ENCODE results near the gene DPYSL4.
"Not testable (repeated sequence)": the region's sequence is repeated elsewhere in the genome, so short reads cannot be mapped to it uniquely, and the experiment has no call there.

DPYSL4 gene

DNA sequence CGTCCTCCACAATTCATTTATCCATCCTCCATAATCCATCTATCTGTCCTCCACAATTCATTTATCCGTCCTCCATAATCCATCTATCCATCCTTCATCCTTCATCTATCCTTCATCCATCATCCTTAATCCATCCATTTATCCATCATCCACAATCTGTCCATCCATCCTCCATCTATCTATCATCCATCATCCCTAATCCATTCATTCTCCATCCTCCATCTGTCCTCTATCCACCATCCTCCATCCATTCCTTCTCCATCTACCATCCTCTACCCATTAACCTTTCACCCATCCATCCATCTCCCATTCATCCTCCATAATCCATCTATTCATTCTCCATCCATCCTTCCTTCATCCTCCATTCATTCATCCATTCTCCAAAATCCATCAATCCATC is 36.0 kb upstream of the DPYSL4 start:
- DNase-seq, result no peak

DNA sequence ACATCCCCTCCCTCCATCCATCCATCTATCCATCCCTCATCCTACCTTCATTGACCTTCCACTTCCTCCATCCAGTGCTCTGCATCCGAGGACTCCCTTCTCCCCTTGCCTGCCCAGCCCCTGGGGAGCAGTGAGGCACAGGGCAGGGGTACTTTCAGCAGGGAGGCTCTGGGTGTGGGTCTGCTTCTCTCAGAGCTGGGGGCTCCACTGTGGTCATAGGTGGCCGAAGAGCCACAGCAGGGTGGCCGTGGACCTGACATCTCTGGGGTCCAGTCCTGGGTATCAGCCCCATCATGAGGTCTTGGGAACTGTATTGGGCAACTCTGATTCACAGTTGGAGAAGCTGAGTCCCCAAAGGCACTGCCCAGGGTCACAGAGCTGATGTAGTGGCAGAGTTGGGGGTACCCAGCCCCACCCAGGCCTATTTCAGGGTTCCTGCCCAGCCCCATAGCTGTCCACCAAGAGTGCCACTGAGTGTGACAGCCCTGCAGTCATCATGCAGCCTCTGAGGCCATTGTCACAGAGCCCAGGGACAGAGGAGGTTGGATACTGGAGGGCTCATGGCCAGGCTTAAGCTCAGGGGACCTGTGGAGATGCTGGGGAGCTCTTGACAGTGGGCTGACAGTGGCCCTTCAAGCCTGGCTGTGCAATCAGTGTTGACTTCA is 35.3 kb upstream of the DPYSL4 start:
- no peak for DNase-seq

DNA sequence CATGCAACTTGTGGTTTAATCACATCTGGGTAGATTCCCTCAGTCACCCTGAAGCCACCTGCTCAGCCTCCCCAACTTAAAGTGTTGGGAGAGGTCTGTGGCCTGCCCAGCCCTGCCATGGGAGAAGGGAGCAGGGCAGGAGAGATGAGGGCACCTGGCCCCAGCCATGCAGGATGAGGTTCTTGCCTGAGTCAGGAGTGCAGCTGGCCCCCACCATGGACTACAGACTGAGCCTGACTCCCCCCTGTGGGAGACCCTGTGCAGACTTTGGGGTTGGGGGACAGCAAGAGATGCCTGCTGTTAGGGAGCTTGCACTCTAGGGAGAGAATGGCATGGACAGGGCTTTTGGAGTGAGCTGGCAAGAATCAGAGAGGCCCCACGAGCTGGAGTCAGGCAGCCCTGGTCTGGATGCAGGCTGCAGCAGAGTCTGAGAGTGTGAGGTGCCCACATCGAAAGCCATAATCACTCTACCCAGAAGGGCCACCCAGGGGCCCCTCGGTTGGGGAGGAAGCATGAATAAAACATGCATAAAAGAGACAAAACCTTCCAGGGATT is 34.7 kb upstream of the DPYSL4 start:
- no peak for DNase-seq

DNA sequence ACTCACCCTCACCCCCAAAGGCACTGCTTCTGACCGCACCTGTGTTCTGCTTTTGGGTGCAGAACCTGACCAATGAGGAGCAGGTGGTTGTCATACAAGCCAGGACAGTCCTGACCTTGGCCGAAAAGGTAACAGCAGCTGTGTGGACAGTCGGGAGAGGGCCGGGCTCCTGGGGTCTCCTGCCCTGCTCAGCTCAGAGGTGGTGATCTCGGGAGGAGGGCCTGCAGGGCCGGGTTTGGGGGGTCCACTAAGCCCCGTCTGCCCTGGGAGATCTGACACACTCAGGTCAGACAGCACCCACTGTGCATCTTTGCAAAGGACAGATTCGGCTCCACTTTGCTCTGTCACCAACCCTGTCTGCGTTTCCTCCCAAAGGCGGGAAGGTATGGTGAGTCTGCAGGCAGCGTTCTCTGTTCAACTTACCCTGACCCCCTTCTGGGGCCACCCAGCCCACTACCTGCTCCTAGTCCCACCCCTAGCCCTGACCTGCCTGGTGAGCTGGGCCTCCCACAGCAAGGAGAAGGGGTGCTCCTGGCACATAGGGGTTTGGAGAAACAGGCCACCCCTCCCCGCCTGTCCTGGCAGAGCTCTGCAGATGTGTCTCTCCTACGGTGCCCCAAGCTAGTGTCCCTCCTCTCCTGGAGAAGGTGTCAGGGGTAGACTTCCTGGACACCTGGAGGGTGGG is 33.7 kb upstream of the DPYSL4 start:
- no peak for DNase-seq

DNA sequence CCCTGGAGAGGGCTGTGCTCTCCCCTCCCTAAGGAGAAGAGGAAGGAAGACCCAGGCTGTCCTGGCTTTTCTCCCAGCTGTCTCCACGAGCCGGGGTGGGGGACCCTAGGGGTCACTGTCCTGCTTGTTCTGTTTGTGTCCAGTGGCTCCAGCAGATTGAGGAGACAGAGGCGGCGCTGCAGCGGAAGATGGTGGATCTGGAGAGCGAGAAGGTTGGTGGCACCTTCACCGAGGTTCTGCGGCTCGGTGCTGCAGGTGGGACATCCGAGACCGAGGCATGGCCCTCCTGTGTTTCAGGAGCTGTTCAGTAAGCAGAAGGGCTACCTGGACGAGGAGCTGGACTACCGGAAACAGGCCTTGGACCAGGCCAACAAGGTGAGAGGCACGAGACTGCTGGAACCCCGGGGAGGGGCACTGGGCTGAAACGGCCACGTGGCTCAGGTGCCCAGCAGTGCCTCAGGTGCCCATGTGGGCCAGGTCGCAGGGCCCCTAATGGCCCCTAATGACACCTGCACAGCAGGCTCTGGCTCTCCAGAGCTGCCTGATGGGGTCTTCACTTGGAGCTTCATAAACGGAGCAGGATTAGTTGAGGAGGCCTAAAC is 33.0 kb upstream of the DPYSL4 start:
- no peak for DNase-seq

DNA sequence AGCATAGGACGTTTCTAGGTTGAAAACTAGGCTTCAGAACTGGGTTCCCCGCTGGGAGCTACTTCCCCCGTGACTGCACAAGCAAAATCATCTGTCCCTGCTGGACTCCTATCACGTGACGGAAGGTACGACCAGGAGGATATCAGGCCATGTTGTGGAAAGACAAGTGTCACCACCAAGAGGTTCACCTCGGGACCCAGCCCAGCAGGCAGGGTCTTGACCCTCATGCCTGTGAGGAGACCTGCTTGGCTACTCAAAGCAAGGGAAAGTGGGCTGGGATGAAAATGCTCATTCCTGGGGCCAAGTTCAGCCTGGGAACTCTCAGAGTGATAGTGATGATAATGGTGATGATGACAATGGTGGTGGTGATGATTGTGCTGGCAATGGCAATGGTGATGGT is 32.3 kb upstream of the DPYSL4 start:
- no peak for DNase-seq

DNA sequence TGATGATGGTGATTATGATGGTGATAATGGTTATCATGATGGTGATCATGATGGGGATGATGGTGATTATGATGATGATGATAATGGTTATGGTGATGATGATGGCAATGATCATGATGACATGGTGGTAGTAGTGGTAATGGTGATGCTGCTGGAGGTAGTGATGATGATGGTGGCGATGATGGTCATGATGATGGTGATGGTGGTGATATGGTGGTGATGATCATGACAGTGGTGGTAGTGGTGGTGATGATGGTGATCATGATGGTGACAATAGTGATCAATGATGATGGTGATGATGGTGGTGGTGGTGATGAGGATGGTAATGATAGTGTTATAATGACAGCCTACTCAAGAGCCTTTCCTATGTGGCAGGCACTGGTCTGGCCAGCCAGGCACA is 31.8 kb upstream of the DPYSL4 start:
- DNase-seq, result no peak

DNA sequence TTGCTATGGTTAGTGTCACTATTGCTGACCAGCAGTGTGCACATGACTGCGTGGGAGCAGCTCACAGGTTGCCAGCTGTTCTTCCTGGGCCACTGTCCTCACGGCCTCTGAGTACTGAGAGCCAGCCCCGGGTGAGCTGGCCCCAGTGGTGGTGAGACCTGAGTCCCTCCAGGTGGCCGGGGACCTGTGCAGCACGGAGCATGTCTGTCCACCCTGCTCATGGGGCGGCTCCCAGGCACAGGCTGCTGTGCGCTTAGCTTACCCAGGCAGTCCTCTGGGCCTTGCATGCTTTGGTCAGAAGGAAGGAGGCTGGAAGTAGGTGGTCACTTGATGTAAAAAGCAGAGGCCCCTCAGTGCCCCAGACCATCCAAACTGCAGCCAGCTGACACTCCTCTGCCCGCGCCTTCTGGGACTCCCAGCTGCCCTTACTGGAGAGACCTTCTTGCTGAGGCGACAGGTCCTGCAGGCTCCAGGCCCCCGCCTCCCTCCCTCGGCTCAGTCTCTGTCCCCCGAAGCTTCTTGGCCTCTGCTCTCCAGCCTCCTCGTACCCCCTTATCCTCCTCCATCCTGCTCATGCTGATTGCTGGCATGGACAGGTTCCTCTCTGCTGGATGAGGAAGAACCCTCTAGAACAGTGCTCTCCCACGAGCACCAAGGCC is 30.9 kb upstream of the DPYSL4 start:
- no peak for DNase-seq

DNA sequence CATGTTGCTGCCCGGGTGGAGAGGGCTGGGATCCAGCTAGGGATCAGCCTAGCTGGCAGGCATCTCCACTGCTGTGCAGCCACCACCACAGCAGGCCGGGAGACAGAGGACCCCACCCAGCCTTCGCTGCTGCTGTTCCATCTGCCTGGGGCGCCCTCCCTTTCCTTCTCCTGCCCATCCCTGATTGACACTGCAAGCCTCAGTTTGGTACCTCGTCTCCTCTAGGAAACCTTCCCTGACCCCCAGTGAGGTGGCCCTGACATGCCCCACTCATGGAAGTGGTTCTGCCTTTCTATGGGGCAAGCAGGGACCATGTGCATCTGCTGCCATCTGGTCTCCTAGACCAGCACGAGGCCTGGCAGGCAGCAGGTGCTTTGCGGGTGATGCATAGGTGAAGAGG is 30.4 kb upstream of the DPYSL4 start:
- no peak for DNase-seq

DNA sequence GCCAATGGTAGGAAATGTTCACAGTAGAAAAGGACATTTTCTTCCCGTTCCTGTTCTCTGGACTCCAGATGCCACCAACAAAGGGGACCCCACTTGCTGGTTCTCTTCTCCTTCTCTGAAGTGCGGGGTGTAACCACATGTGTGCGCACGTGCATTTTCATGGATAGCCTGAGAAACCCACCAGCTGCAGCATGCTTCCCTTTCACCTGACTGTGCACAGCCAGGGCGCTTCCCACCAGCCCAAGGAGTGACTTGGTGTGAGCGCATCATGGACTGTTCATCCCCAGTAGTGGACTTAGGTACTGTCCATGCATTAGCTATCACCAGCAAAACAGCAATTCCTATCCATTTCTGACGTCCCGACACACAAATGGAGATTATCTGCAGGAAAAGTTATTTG is 29.6 kb upstream of the DPYSL4 start:
- DNase-seq, result no peak

DNA sequence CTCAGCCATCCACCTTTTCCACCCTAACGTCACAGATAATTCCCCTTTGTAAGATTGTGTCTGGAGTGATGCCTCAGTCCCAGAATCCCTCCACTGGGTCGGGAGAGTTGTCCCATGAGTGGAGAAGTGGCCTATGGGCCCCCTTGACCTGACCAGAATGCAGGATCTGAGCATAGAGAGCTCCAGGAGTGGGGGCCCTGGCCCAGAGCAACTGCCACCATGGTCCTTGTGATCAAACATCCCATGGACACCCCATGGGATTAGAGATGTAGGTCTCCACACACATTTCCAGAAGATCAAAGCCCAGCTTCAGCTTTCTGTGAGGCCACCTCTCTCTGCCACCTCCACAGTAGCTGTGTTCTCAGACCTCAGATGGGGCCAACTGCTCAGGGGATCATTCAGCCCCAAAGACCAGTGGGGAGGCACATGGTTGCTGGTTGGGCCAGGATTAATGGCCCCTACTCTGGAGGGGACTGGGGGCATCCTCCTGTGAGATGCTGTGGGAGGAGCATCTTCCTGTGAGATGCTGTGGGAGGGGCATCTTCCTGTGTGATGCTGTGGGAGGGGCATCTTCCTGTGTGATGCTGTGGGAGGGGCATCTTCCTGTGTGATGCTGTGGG is 28.5 kb upstream of the DPYSL4 start:
- peak in 1 of 4 experiments; percentile 11 for DNase-seq

DNA sequence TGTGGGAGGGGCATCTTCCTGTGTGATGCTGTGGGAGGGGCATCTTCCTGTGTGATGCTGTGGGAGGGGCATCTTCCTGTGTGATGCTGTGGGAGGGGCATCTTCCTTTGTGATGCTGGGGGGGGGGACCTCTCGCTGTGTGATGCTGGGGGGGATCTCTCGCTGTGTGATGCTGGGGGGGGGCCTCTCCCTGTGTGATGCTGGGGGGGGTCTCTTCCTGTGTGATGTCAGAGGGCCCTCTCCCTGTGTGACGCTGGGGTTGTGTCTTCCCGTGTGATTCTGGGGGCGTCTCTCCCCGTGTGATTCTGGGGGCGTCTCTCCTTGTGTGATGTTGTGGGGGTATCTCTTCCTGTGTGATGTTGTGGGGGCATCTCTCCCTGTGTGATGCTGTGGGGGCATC is 27.9 kb upstream of the DPYSL4 start:
- no peak for DNase-seq

DNA sequence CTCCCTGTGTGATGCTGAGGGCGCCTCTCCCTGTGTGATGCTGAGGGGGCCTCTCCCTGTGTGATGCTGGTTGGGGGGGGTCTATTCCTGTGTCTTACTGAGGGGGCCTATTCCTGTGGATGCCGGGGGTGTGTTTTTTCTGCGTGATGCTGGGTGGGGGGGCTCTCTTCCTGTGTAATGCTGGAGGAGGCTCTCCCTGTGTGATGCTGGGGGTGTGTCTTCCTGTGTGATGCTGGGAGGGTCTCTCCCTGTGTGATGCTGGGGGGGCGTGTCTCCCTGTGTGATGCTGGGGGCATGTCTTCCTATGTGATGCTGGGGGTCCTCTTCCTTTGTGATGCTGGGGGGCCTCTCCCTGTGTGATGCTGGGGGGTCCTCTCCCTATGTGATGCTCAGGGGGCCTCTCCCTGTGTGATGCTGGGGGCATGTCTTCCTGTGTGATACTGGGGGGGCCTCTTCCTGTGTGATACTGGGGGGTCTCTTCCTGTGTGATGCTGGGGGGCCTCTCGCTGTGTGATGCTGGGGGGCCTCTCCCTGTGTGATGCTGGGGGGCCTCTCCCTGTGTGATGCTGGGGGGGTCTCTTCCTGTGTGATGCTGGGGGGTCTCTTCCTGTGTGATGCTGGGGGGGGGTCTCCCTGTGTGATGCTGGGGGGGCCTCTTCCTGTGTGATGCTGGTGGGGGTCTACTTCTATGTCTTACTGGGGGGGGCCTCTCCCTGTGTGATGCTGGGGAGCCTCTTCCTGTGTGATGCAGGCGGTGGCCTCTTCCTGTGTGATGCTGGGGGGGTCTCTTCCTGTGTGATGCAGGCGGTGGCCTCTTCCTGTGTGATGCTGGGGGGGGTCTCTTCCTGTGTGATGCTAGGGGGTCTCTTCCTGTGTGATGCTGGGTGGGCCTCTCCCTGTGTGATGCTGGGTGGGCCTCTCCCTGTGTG is 27.2 kb upstream of the DPYSL4 start:
- DNase-seq, result peak in 1 of 4 experiments; percentile 16

DNA sequence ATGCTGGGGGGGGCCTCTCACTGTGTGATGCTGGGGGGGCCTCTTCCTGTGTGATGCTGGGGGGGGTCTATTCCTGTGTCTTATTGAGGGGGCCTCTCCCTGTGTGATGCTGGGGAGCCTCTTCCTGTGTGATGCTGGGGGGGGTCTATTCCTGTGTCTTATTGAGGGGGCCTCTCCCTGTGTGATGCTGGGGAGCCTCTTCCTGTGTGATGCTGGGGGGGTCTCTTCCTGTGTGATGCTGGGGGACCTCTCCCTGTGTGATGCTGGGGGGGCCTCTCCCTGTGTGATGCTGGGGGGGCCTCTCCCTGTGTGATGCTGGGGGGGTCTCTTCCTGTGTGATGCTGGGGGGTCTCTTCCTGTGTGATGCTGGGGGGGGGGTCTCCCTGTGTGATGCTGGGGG is 26.5 kb upstream of the DPYSL4 start:
- DNase-seq, result not testable (repeated sequence)

DNA sequence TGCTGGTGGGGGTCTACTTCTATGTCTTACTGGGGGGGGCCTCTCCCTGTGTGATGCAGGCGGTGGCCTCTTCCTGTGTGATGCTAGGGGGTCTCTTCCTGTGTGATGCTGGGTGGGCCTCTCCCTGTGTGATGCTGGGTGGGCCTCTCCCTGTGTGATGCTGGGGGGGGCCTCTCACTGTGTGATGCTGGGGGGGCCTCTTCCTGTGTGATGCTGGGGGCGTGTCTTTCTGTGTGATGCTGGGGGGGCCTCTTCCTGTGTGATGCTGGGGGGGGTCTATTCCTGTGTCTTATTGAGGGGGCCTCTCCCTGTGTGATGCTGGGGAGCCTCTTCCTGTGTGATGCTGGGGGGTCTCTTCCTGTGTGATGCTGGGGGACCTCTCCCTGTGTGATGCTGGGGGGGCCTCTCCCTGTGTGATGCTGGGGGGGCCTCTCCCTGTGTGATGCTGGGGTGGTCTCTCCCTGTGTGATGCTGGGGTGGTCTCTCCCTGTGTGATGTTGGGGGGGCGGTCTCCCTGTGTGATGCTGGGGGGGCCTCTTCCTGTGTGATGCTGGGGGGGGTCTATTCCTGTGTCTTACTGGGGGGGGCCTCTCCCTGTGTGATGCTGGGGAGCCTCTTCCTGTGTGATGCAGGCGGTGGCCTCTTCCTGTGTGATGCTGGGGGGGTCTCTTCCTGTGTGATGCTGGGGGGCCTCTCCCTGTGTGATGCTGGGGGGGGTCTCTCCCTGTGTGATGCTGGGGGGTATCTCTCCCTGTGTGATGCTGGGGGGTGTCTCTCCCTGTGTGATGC is 25.7 kb upstream of the DPYSL4 start:
- peak in 1 of 4 experiments; percentile 15 for DNase-seq

DNA sequence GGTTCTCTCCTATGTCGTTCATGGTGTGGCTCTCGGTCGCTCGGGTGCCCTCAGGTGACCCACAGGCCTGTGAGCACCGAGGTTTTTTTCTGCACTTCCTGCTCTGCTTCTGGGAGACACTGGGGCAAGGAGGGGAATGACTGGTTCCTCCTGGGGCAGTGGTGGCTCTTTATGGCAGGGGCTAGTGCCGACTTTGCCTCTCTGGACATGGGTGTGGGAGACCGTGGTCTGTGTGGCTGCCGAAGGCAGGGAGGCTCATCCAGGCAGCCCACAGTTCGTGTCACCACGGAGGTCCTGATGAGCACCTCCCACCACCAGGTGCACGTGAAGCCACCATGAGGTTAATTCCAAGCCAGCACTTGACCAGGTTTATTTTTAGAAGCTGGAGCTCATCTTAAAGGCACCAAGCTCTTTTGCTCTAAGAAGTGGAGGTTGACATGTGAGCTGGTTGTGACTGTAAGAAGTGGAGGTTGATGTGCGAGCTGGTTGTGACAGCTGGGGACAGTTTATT is 24.7 kb upstream of the DPYSL4 start:
- no peak for DNase-seq

DNA sequence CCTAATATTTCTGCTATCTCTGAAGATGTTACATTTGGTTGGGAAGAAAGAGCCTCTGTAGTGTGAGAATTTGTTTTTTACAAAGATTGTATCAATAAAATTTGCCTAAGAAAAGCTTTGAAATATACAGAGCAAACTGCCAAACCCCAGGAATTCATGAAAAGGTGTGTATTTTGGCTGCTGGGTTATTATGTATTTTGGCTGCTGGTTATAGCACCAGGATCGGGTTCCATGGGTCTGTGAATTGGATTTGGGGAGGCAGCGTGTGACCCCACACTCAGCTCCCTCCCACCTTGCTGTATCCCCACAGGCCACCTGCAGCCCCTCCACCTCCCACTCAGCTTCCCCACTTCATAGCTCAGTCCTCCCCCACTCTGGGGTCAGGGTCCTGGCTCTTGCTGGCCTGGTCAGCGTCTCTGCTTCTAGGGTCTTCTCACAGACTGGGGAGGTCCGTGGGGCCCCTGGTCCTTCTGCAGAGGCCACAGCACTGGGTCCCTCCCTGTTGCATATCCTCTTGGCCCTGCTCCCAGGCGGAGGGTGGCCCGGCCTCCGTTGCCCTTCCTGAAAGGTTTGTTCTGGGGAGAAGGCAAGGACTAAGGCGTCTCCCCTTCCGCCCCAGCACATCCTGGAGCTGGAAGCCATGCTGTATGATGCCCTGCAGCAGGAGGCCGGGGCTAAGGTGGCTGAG is 24.0 kb upstream of the DPYSL4 start:
- DNase-seq, result no peak

DNA sequence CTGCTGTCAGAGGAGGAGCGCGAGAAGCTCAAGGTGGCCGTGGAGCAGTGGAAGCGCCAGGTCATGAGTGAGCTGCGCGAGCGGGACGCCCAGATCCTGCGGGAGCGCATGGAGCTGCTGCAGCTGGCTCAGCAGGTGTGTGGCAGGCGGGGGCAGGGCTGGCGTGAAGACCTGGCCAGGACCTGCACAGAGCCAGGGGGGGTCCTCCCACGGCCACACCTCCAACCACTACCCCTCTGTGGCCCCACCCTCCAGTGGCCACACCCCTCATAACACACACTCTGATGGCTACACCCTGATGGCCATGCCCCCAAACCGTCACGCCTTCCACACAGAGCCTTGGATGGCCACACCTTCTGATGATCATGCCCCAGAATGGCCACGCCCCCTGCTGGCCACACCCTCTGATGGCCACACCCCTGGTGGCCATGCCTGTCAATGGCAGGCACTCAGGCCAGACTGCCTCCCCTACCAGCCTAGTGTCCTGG is 23.4 kb upstream of the DPYSL4 start:
- DNase-seq, result peak in 1 of 4 experiments; percentile 12

DNA sequence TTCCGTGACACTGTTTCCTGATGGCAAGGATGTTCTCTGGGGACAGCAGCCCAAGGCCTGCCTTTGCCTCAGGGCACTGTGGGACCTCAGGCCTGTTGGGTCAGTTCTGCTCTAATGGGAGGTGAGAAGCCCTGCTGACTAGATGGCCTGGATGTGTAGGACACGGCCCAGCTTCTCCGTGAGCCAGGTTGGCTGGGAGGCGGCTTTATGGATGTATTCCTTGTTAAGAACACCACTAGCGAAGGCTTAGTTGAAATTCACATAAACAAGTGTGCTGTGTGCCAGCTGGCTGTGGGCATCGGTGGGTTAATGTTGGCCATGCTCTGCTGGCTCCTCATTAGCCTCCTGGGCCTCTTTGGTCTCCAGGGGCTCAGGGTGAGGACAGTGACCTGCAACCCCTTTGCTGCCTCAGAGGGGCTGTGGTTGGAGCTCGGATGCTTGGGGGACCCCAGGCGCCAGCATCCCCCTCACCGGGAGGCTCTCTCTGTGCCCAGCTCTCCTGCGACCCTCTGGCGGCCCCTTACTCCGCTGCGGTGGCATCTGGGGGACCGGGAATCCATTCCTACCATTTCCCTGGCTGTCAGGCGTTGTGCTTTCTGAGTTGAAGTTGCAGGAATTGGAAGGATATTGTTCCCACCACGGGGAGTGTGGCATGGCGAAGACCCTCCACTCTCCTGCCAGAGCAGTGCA is 22.8 kb upstream of the DPYSL4 start:
- no peak for DNase-seq
